EL (cell line): ENCODE measurements around the gene NBAS.
A peak's percentile ranks its signal among the peaks of the same experiment; 100 is the strongest.

Experiments
- DNase-seq: peaks from one replicate; pipeline ENCODE4 v3.0.0-alpha.2; 2016

NBAS gene

GRCh38 chr2:15560988-15561573 lies at the start of gene NBAS:
Gene NBAS (minus strand): TSS chr2:15561334. CDS start chr2:15561304, 30 bp downstream.
- DNase-seq = peak; percentile 84

- DNase-seq = no peak
Measured at GRCh38 chr2:15610430-15610952, 49.4 kb upstream of the NBAS start.

DNA sequence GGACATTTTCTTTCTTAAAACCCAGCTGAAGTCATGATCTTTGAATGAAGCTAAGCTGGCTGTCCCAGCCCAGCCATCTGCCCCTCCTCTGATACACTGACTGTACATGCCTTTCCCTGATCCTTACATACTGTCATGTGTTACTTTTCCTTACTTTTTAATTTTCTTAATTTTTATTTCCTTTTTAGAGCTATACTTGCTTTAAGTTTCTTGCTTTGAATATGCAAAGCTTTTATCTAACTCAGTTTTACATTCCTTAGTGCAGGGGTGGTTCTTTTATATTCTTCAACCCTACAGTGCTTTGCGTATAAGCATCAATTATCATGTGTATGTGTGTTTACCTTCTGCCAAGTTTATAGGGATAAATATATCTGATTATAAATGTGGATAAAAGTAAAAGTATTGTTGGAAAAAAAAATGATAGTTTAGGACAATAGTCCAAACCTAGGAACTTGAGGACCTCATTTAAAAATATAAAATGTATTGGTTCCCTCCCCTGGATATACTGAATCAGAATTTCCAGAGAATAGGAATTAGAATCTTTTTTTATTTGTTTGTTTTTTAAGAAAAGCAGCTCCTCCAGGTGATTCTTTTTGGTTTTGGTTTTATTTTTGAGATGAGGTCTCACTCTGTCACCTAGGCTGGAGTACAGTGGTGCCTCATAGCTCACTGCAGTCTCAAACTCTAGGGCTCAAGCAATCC lies 48.4 kb upstream of the NBAS start:
- no peak for DNase-seq

DNA sequence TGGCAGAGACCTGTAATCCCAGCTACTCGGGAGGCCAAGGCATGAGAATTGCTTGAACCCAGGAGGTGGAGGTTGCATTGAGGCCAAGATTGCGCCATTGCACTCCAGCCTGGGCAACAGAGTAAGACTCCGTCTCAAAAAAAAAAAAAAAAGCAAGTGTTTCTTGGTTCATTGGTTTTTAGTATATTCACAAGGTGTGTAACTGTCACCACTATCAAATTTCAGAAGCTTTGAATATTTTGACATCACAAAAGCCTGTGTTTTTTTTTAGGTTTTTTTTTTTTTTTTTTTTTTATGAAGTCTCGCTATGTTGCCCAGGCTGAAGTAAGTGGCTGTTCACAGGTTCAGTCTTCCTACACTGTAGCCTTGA lies 47.2 kb upstream of the NBAS start:
- DNase-seq = no peak

- DNase-seq = no peak
Measured at GRCh38 chr2:15607709-15608391, 46.7 kb upstream of the NBAS start.

DNA sequence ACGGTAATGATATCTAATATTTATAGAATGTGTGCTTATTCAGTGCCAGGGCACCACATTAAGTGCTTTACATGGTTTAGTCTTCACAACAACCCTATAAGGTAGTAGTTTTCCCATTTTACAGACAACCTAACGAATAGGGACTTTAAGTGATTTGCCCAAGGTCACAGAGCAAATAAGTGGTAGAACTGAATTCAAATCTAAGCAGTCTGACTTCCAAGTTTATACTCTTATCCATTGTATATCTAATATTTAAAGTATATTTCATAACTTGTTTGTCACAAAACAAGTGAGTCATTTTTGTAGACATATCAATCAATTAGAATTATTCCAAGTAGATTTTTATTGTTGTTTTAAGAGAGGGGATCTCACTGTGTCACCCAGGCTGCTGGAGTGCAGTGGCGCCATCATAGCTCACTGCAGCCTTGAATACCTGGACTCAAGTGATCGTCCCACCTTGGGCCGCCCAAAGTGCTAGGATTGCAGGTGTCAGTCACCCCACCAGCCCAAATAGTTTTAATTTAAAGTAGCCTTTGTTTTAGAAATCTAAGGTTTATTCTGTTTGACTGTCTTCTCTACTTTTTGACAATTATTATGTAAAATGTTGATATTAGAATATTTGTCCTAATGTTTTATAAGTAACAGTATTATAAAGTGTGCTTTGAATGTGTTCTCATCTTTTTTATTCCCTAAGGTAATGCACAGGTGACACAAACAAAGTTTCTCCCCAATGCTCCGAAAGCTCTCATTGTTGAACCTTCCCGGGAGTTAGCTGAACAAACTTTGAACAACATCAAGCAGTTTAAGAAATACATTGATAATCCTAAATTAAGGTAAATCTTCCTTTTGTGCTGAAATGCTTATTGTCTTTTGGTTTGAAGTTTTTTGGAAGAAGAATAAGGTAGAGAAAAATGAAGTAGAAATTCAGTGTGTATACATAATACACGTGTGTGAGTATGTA lies 45.6 kb upstream of the NBAS start:
- DNase-seq = no peak

- no peak for DNase-seq
Measured at GRCh38 chr2:15605721-15606120, 44.6 kb upstream of the NBAS start.

DNA sequence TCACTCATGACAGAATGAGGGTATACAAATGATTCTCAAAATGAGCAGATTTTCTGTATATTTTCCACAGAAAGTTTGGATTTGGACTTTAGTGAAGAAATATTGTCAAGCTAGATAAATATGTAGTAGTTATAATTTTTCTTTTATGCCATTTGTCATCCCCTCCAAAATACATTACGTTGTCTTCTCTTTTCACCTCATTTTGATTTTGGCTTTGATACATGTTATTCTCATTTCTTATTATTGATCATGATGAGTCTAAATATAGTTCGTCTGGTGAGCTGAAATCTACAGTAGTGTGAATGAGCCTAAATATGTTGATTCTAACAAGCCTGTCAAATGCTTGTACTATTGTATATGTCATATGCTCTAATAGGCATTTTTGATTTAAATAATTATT lies 42.8 kb upstream of the NBAS start:
- no peak for DNase-seq

- DNase-seq = no peak
Measured at GRCh38 chr2:15603044-15603765, 42.1 kb upstream of the NBAS start.

GRCh38 chr2:15602393-15602792 lies 41.3 kb upstream of the NBAS start:
- DNase-seq = no peak

DNA sequence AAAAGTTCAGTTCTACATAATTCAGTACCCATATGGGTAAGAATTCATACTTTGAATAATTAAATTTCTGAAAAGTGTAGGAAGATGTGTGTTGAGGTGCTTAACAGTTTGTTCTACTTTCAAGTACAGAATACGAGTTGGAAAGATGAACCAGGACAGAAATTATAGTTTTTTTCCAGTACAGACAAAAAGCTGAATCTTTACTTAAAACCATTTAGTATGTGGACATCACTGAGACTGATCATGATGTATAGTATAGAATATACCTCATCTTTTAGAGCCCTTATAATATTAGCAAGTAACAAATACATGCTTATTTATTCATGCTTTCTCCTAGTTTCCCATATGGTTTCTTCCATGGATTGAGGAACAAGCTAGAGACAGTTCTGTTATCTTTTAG lies 40.5 kb upstream of the NBAS start:
- DNase-seq = no peak

DNA sequence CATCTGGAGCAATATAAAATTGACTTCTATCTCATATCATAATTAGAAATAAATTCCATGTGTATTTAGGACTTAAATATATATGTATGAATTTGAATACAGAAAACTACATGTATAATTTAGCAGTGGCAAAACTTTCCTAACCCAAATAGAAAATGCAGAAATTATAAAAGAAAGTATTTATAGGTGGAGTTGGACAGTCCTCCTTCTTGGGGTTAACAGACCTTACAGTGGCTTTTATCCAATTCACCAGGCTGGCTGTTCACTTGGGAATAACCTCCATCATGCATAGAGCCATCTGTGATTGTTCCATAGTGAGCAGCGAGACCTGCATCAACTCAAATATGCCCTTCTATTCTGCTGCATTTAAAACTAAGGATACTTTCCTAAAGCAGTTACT lies 38.9 kb upstream of the NBAS start:
- DNase-seq = no peak

DNA sequence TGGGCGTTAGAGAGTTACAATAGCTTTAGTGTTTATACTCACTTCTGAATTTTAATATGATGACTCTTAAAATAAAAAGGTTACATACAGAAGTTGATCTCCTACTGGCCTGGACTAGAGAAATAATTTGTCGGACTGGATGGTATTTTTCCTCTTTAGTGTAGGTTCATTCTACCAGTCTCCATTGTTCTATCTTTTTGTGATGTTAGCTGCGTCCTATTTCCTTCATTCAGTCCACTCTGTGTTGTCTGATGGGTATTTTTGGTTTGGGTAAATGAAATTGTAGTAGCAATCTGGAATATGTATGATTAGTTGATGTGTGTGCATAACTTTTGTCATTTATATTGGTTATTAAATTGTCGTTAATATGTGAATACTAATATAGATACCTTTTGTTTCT lies 35.8 kb upstream of the NBAS start:
- no peak for DNase-seq

DNA sequence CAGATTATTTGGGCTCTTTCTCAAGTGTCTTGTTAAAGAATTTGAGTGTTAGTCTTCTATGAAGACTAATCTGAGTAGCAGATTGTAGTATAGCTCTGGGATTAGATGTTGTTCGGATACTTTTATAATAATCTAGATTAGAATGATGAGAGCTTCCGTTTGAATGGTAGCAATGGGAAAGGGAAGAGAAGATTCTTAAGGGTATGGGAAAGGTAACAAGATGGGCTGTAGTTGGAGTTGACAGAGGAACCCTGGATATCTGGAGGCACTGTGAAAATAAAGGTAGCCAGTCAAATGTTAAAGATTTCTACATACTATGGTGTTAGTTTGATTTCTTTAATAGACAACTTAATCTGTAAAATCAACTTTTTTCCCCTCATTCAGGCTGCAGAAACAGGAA lies 35.2 kb upstream of the NBAS start:
- no peak for DNase-seq

DNA sequence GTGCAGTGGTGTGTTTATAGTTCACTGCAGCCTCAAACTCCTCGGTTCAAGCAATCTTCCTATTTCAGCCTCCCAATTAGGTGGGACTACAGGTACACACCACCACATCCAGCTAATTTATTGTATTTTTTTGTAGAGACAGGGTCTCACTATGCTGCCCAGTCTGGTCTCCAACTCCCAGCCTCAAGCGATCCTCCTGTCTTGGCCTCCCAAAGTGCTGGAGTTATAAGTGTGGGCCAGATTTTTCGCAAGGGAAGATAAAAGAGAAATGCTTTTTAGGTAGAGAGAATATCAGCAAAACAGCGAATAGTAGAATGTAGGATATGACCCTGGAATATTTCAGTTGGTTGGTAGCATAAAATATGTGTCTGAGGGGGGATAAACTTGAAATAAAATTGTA lies 34.8 kb upstream of the NBAS start:
- no peak for DNase-seq

- no peak for DNase-seq
Measured at GRCh38 chr2:15595342-15595905, 34.3 kb upstream of the NBAS start.

DNA sequence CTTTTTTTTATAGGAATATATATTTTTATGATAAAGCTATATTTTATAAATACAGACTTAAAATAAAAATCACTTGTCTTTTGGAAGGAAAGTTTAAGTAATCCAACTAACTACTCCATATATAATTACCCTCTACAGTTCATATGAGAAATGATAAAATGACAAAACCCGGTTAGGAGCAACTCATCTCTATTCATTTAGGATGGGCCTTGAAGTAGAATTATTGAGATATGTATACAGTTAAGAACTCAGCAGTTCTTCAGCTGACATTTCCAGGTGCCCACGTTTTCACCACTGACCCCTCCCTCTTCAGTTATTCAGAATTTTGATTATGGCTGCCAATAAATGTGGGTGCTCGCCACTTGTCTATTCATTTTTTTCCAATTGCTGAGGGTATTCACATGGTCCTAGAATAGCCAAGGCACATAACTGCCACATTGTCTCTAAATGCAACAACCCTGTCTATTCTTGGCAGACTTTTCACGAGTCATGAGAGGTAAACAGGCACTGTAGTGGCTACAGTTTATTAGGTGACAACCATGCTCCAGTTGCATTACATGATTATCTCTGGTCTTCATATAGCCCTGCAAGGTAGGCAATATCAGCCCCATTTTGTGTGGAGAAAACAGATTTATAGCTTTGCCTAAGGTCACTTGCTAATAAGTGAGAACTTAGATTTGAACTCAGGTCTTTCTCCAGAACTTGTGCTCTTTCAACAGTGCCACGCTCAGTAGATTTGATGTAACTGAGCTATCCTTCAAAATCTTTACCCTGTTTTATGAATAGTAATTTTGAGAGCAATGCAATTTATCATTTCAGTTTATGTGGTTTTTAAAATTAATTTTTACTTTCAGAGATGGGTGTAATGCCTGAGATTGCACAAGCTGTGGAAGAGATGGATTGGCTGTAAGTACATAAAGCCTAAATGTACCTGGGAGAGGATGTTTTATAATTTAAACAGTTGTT lies 33.4 kb upstream of the NBAS start:
- no peak for DNase-seq

- DNase-seq = no peak
Measured at GRCh38 chr2:15593327-15593705, 32.2 kb upstream of the NBAS start.

DNA sequence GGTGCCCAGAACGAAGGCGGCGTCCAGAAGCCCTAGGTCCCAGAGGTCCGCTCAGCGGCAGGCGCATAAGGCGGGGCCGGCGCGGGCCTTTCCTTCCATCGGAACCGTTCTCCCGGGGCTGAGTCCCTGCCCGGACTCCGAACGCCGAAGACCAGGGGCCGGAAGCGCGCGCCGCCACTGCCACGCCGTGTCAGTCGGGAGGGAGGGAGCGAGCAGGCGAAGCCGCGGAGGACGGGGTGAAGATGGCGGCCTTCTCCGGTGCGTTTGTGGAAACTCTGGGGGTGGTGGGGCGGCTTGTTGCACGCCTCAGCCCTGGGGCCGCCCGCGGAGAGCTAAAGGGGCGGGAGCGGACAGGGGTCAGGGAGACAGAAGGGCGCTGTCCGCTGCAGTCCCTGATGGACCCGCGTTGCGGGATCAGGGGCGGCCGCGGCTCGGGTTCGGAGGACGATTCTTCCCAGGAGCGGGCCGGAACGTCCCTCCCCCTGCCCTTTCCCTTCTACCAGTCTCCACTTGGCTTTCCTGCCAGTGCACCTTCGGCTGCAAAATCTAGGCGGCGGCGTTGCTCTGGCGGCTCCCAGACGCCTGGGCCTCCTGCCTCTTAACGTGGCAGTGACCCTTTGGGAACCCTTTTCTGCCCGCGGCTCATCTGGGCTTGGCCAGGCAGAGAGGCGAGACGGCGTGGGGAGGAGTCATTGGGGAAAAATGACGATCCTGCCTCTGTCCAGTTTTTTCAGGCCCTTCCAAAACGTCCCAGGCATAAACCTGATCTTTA lies 30.7 kb upstream of the NBAS start, which contains the start of gene DDX1:
TSS of gene DDX1 (plus strand) at position 177 of the 772 bp plus-strand sequence. CDS start at position 243, 66 bp downstream.
- peak; percentile 84 for DNase-seq

GRCh38 chr2:15591373-15591691 lies 30.2 kb upstream of the NBAS start:
- no peak for DNase-seq
